HG02870 (cell line): Measurements from ENCODE around the gene PALB2.
"Not testable (repeated sequence)": the region's sequence is repeated elsewhere in the genome, so short reads cannot be mapped to it uniquely, and the experiment has no call there.

Experiments
- ATAC-seq: cut with Tn5 transposase; IDR thresholded peaks from one replicate; pipeline ENCODE4 v1.9.1; 2021; ENCODE audit warnings: mild to moderate bottlenecking, moderate library complexity; ENCODE audit not compliant: unreplicated experiment

PALB2 gene

GRCh38 chr16:23584186-23585076 is 56.7 kb downstream of the PALB2 start:
- no peak for ATAC-seq

GRCh38 chr16:23583271-23583670 is 57.8 kb downstream of the PALB2 start:
- ATAC-seq: not testable (repeated sequence)

- no peak for ATAC-seq
These were observed 59.3 kb downstream of the PALB2 start for GRCh38 chr16:23581764-23582163.

- no peak for ATAC-seq
These were observed 60.7 kb downstream of the PALB2 start for GRCh38 chr16:23580391-23580790.

GRCh38 chr16:23579371-23579770 is 61.7 kb downstream of the PALB2 start:
- no peak for ATAC-seq

- no peak for ATAC-seq
These were observed 62.8 kb downstream of the PALB2 start for GRCh38 chr16:23578101-23578830.

- no peak for ATAC-seq
These were observed 63.6 kb downstream of the PALB2 start for GRCh38 chr16:23577493-23577892.

- ATAC-seq: no peak
These were observed 65.3 kb downstream of the PALB2 start for GRCh38 chr16:23575834-23576233.

- no peak for ATAC-seq
These were observed 67.3 kb downstream of the PALB2 start for GRCh38 chr16:23573817-23574216.

- ATAC-seq: no peak
These were observed 68.7 kb downstream of the PALB2 start for GRCh38 chr16:23572394-23572793.

- no peak for ATAC-seq
These were observed 69.2 kb downstream of the PALB2 start for GRCh38 chr16:23571895-23572294.

GRCh38 chr16:23570992-23571632 is 70.0 kb downstream of the PALB2 start:
- no peak for ATAC-seq

- no peak for ATAC-seq
These were observed 73.5 kb downstream of the PALB2 start for GRCh38 chr16:23567602-23568001.

- ATAC-seq: no peak
These were observed 74.4 kb downstream of the PALB2 start for GRCh38 chr16:23566724-23567123.

GRCh38 chr16:23564575-23565363 is 76.3 kb downstream of the PALB2 start:
- no peak for ATAC-seq

GRCh38 chr16:23563186-23563585 is 77.9 kb downstream of the PALB2 start:
- ATAC-seq: no peak

- ATAC-seq: no peak
These were observed 78.6 kb downstream of the PALB2 start for GRCh38 chr16:23562505-23562904.

- no peak for ATAC-seq
These were observed 79.5 kb downstream of the PALB2 start for GRCh38 chr16:23561586-23561985.

GRCh38 chr16:23557779-23558702 is 83.1 kb downstream of the PALB2 start:
- ATAC-seq: peak; percentile 3
